ENCODE results near the gene STXBP6. TPM values are rescaled to one million over a fixed set of nuclear protein-coding genes. Genes with fewer than 3 reads are reported as not detected.

Gene STXBP6
- total RNA-seq, 1 experiment from 2014 or later: 32.2 TPM

- peaks cover 4% of the 10 kb centered on the region; the same call in 1 of the 2 replicates for H3K4me1 ChIP-seq
These were observed 114.2 kb downstream of the STXBP6 start for GRCh38 chr14:24935796-24936195.

GRCh38 chr14:24928386-24928900 is 121.5 kb downstream of the STXBP6 start:
- Mint-ChIP-seq H3K9me3 (ENCODE audit: unreplicated experiment) (peaks cover 19% of the 10 kb centered on the region), H3K27me3 (ENCODE audit: insufficient read depth, unreplicated experiment) (no peaks in the 10 kb centered on the region), H3K36me3 (ENCODE audit: insufficient read depth, unreplicated experiment) (peaks cover 17% of the 10 kb centered on the region), H3K27ac (ENCODE audit: unreplicated experiment) (no peak overlapping the region), H3K4me1 (ENCODE audit: low read depth, unreplicated experiment) (peaks cover 7% of the 10 kb centered on the region), H3K4me3 (ENCODE audit: unreplicated experiment) (no peak overlapping the region)
- no peaks in the 10 kb centered on the region for H3K9me3 ChIP-seq
- H3K36me3 ChIP-seq (ENCODE audit: control insufficient read depth, insufficient read depth, low read length): no peaks in the 10 kb centered on the region
- no peaks in the 10 kb centered on the region; the same call in 1 of the 2 replicates for H3K4me1 ChIP-seq
- DNase-seq: no peak
- no peaks in the 10 kb centered on the region for H3K27me3 ChIP-seq (replicated peaks; ENCODE audit: control insufficient read depth, insufficient read depth, low read length)
- POLR2A ChIA-PET: interaction anchor here (0.6 kb wide), 1 partner anchor 57 kb away, joined by 5 read pairs; no protein-coding TSS in a partner anchor
- intact Hi-C loops (cut with micrococcal nuclease; ENCODE audit: unreplicated experiment): no loop called here
- no peak overlapping the region for H3K4me3 ChIP-seq (ENCODE audit: low read depth, low read length)
- TF ChIP-seq CTCF (IDR thresholded peaks at IDR 0.05; ENCODE audit: insufficient read depth in 1 of 2, low read depth in 1 of 2, low read length in 1 of 2, severe bottlenecking in 1 of 2, unreplicated experiment in 1 of 2): no peak
- CTCF ChIA-PET: no interaction called here
- no TSS peak for BruUV-seq (replicated peaks)

More at GRCh38 chr14:24935796-24936195, 114.2 kb downstream of the STXBP6 start:
- Mint-ChIP-seq H3K27me3 (ENCODE audit: insufficient read depth, unreplicated experiment) (no peaks in the 10 kb centered on the region), H3K9me3 (ENCODE audit: unreplicated experiment) (peaks cover 19% of the 10 kb centered on the region), H3K4me3 (ENCODE audit: unreplicated experiment) (no peak overlapping the region), H3K4me1 (ENCODE audit: low read depth, unreplicated experiment) (peaks cover 26% of the 10 kb centered on the region), H3K36me3 (ENCODE audit: insufficient read depth, unreplicated experiment) (peaks cover 10% of the 10 kb centered on the region), H3K27ac (ENCODE audit: unreplicated experiment) (no peak overlapping the region)
- no peak overlapping the region for H3K4me3 ChIP-seq (ENCODE audit: low read depth, low read length)
- intact Hi-C loops (cut with micrococcal nuclease; ENCODE audit: unreplicated experiment): no loop called here
- no peaks in the 10 kb centered on the region for H3K9me3 ChIP-seq
- no TSS peak for BruUV-seq (replicated peaks)
- no peak for DNase-seq
- no peak for TF ChIP-seq CTCF (IDR thresholded peaks at IDR 0.05; ENCODE audit: insufficient read depth in 1 of 2, low read depth in 1 of 2, low read length in 1 of 2, severe bottlenecking in 1 of 2, unreplicated experiment in 1 of 2)
- no peaks in the 10 kb centered on the region for H3K36me3 ChIP-seq (ENCODE audit: control insufficient read depth, insufficient read depth, low read length)
- ChIA-PET POLR2A (no interaction called here), CTCF (no interaction called here)
- no peaks in the 10 kb centered on the region for H3K27me3 ChIP-seq (replicated peaks; ENCODE audit: control insufficient read depth, insufficient read depth, low read length)

GRCh38 chr14:24927809-24928208 is 122.1 kb downstream of the STXBP6 start:
- Mint-ChIP-seq H3K9me3 (ENCODE audit: unreplicated experiment) (peaks cover 18% of the 10 kb centered on the region), H3K4me3 (ENCODE audit: unreplicated experiment) (no peak overlapping the region), H3K27me3 (ENCODE audit: insufficient read depth, unreplicated experiment) (no peaks in the 10 kb centered on the region), H3K27ac (ENCODE audit: unreplicated experiment) (no peak overlapping the region), H3K4me1 (ENCODE audit: low read depth, unreplicated experiment) (peaks cover 7% of the 10 kb centered on the region), H3K36me3 (ENCODE audit: insufficient read depth, unreplicated experiment) (peaks cover 17% of the 10 kb centered on the region)
- no peaks in the 10 kb centered on the region for H3K9me3 ChIP-seq
- DNase-seq: no peak
- intact Hi-C loops (cut with micrococcal nuclease; ENCODE audit: unreplicated experiment): no loop called here
- no peaks in the 10 kb centered on the region; the same call in 1 of the 2 replicates for H3K4me1 ChIP-seq
- H3K27me3 ChIP-seq (replicated peaks; ENCODE audit: control insufficient read depth, insufficient read depth, low read length): no peaks in the 10 kb centered on the region
- H3K4me3 ChIP-seq (ENCODE audit: low read depth, low read length): no peak overlapping the region
- ChIA-PET POLR2A (no interaction called here), CTCF (no interaction called here)
- H3K36me3 ChIP-seq (ENCODE audit: control insufficient read depth, insufficient read depth, low read length): no peaks in the 10 kb centered on the region
- TF ChIP-seq CTCF (IDR thresholded peaks at IDR 0.05; ENCODE audit: insufficient read depth in 1 of 2, low read depth in 1 of 2, low read length in 1 of 2, severe bottlenecking in 1 of 2, unreplicated experiment in 1 of 2): no peak
- BruUV-seq (replicated peaks): no TSS peak

Measured in Caco-2 (cell line).